Thyroid gland (tissue), 4 donors: Measurements from ENCODE around the gene ALAS1.

Experiments used
- POLR2A ChIP-seq, 2 donors: fragments of 450-650 bp; IDR thresholded peaks; one replicate each; pipeline ENCODE4 v1.6.1; 2017; ENCODE audit warnings: antibody characterized with exemption in 2 of 2, mild to moderate bottlenecking in 2 of 2, moderate library complexity in 1 of 2
- TF ChIP-seq, protein P1 (sequence below), 6 experiments: fragments of 200-600 bp in 3 of 6; fragments of 450-650 bp in 3 of 6; sonication (generic) in 3 of 6; IDR thresholded peaks; one replicate each; pipeline ENCODE4 v1.5.1; 2016 to 2019; ENCODE audit warnings: antibody characterized with exemption in 6 of 6, mild to moderate bottlenecking in 2 of 6, inconsistent platforms in 1 of 6, moderate library complexity in 1 of 6

- no peak for TF ChIP-seq POLR2A (IDR thresholded peaks at IDR 0.05)
- TF ChIP-seq, protein P1, sequence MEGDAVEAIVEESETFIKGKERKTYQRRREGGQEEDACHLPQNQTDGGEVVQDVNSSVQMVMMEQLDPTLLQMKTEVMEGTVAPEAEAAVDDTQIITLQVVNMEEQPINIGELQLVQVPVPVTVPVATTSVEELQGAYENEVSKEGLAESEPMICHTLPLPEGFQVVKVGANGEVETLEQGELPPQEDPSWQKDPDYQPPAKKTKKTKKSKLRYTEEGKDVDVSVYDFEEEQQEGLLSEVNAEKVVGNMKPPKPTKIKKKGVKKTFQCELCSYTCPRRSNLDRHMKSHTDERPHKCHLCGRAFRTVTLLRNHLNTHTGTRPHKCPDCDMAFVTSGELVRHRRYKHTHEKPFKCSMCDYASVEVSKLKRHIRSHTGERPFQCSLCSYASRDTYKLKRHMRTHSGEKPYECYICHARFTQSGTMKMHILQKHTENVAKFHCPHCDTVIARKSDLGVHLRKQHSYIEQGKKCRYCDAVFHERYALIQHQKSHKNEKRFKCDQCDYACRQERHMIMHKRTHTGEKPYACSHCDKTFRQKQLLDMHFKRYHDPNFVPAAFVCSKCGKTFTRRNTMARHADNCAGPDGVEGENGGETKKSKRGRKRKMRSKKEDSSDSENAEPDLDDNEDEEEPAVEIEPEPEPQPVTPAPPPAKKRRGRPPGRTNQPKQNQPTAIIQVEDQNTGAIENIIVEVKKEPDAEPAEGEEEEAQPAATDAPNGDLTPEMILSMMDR (IDR thresholded peaks at IDR 0.05), result no peak
Measured at GRCh38 chr3:52196977-52197376, 983 bp upstream of the ALAS1 start.
